Endodermal cell (in vitro differentiated cells): Measurements from ENCODE around the gene ACMSD. TPM values are rescaled to one million over a fixed set of nuclear protein-coding genes. Genes with fewer than 3 reads are reported as not detected.

Source experiments
- DNase-seq: peaks from one replicate; pipeline ENCODE4 v3.0.0-alpha.2; 2017
- H3K27ac ChIP-seq: 2 replicates; pipeline ENCODE4 v1.5.1; 2013; ENCODE audit warnings: mild to moderate bottlenecking, low read depth, low read length, moderate library complexity
- H3K27me3 ChIP-seq: 2 replicates; pipeline ENCODE4 v1.6.1; 2013; ENCODE audit warnings: mild to moderate bottlenecking, low read length, moderate library complexity; ENCODE audit not compliant: insufficient read depth, control insufficient read depth, poor library complexity, severe bottlenecking
- H3K36me3 ChIP-seq: 2 replicates; pipeline ENCODE4 v1.7.0; 2013; ENCODE audit warnings: mild to moderate bottlenecking, low read length, moderate library complexity; ENCODE audit not compliant: control insufficient read depth, insufficient read depth
- H3K4me1 ChIP-seq: one replicate; pipeline ENCODE4 v1.7.0; 2013; ENCODE audit warnings: low read length; ENCODE audit not compliant: control insufficient read depth, insufficient read depth
- H3K4me3 ChIP-seq: 2 replicates; pipeline ENCODE4 v1.5.1; 2013; ENCODE audit warnings: mild to moderate bottlenecking, low read length, moderate library complexity
- H3K9ac ChIP-seq: 2 replicates; pipeline ENCODE4 v1.6.1; 2013; ENCODE audit warnings: mild to moderate bottlenecking, low read length, moderate library complexity; ENCODE audit not compliant: poor library complexity, severe bottlenecking; ENCODE audit errors: extremely low read depth
- H3K9me3 ChIP-seq: 2 replicates; pipeline ENCODE4 v1.6.1; 2013; ENCODE audit warnings: mild to moderate bottlenecking, low read length, moderate library complexity; ENCODE audit not compliant: control insufficient read depth
- H3K27ac Mint-ChIP-seq: 2 replicates; pipeline ENCODE4 v1.8.0; 2020; ENCODE audit warnings: mixed read lengths
- H3K27me3 Mint-ChIP-seq: 2 replicates; pipeline ENCODE4 v1.8.0; 2021; ENCODE audit warnings: mild to moderate bottlenecking, mixed read lengths; ENCODE audit not compliant: insufficient read depth
- H3K36me3 Mint-ChIP-seq: 2 replicates; pipeline ENCODE4 v1.8.0; 2020; ENCODE audit warnings: low read depth, mixed read lengths
- H3K4me1 Mint-ChIP-seq: 2 replicates; pipeline ENCODE4 v1.8.0; 2020; ENCODE audit warnings: mixed read lengths
- H3K4me3 Mint-ChIP-seq: 2 replicates; pipeline ENCODE4 v1.8.0; 2020; ENCODE audit warnings: mild to moderate bottlenecking, moderate library complexity, mixed read lengths
- H3K9me3 Mint-ChIP-seq: 2 replicates; pipeline ENCODE4 v1.8.0; 2020; ENCODE audit warnings: mild to moderate bottlenecking, mixed read lengths
- CTCF ChIP-seq: fragments of 200-600 bp; sonication (generic); conservative IDR thresholded peaks from 2 replicates; pipeline ENCODE4 v1.5.0; 2021; ENCODE audit warnings: antibody characterized with exemption, mild to moderate bottlenecking
- WGBS, 2 experiments: methylation state at CpG; one replicate each; pipeline versions ENCODE4 v1.1.5 to v1.1.7; 2013; ENCODE audit warnings: missing lambda C conversion rate in 2 of 2, mixed read lengths in 1 of 2; ENCODE audit not compliant: insufficient coverage in 1 of 2, insufficient read length in 1 of 2; 5-methylcytosine and 5-hydroxymethylcytosine counted together
- total RNA-seq, 2 donors: library from RNA; stranded (reverse); fragmentation: NEBNext Ultra II Directional in 1 of 2; extraction: Animal tissue kit (Norgen Biotek cat#: 25700) in 1 of 2; gene quantifications; 2 replicates in 1 of 2; 3 replicates in 1 of 2; pipeline ENCODE4 v1.2.1, GENCODE V29; 2021

Gene ACMSD
- total RNA-seq, 2 donors from 2014 or later, result not detected

GRCh38 chr2:134884435-134884834, 46.0 kb downstream of the ACMSD start:
- H3K9me3 ChIP-seq, result no peaks in the 10 kb centered on the region
- H3K4me1 Mint-ChIP-seq, result no peaks in the 10 kb centered on the region
- H3K36me3 ChIP-seq, result no peaks in the 10 kb centered on the region
- no peak for DNase-seq
- no peaks in the 10 kb centered on the region for H3K36me3 Mint-ChIP-seq
- no peak for TF ChIP-seq CTCF
- H3K4me3 ChIP-seq, result no peak overlapping the region
- no peak overlapping the region for H3K9ac ChIP-seq
- H3K9me3 Mint-ChIP-seq, result no peaks in the 10 kb centered on the region
- no peaks in the 10 kb centered on the region for H3K4me1 ChIP-seq
- H3K27ac Mint-ChIP-seq, result no peak overlapping the region
- no peak overlapping the region for H3K4me3 Mint-ChIP-seq
- H3K27ac ChIP-seq, result no peak overlapping the region
- H3K27me3 Mint-ChIP-seq, result no peaks in the 10 kb centered on the region
- H3K27me3 ChIP-seq, result no peaks in the 10 kb centered on the region

- DNase-seq, result peak; percentile 48
- no peaks in the 10 kb centered on the region for H3K4me1 ChIP-seq
- WGBS, 2 experiments, result 94 to 100% methylated on average over 1 of the region's 1 CpG
- Mint-ChIP-seq H3K27me3 (no peaks in the 10 kb centered on the region), H3K27ac (no peak overlapping the region), H3K9me3 (no peaks in the 10 kb centered on the region), H3K4me1 (peaks cover 7% of the 10 kb centered on the region), H3K4me3 (no peak overlapping the region), H3K36me3 (no peaks in the 10 kb centered on the region)
- no peaks in the 10 kb centered on the region for H3K9me3 ChIP-seq
- no peak overlapping the region for H3K27ac ChIP-seq
- no peak overlapping the region for H3K9ac ChIP-seq
- no peaks in the 10 kb centered on the region for H3K27me3 ChIP-seq
- no peaks in the 10 kb centered on the region for H3K36me3 ChIP-seq
- no peak for TF ChIP-seq CTCF
- H3K4me3 ChIP-seq, result no peak overlapping the region
Measured at GRCh38 chr2:134892282-134893035, 54.0 kb downstream of the ACMSD start.

GRCh38 chr2:134897932-134898331, 59.5 kb downstream of the ACMSD start:
- TF ChIP-seq CTCF, result peak; percentile 73
- Mint-ChIP-seq H3K27ac (no peak overlapping the region), H3K4me1 (peaks cover 1% of the 10 kb centered on the region), H3K4me3 (no peak overlapping the region), H3K36me3 (no peaks in the 10 kb centered on the region), H3K9me3 (no peaks in the 10 kb centered on the region), H3K27me3 (no peaks in the 10 kb centered on the region)
- DNase-seq, result no peak
- Histone ChIP-seq H3K4me3 (no peak overlapping the region), H3K9ac (no peak overlapping the region), H3K4me1 (no peaks in the 10 kb centered on the region), H3K36me3 (no peaks in the 10 kb centered on the region), H3K27me3 (no peaks in the 10 kb centered on the region), H3K9me3 (no peaks in the 10 kb centered on the region), H3K27ac (no peak overlapping the region)
